SK-N-SH treated with all-trans-retinoic acid at 6 μM for 48 hours (cell line): ENCODE results near the gene ZCCHC17.

ENCODE experiments used
- CREB5 ChIP-seq: fragments of 250-450 bp; sonication (Bioruptor Pico); IDR thresholded peaks from 2 replicates; pipeline ENCODE4 v1.5.1; 2020; ENCODE audit warnings: low read depth, mild to moderate bottlenecking, moderate library complexity
- CSDC2 ChIP-seq: fragments of 250-450 bp; sonication (Bioruptor Pico); IDR thresholded peaks from 2 replicates; pipeline ENCODE4 v1.5.0; 2020; ENCODE audit warnings: mild to moderate bottlenecking, moderate library complexity
- ESRRG ChIP-seq: fragments of 250-450 bp; sonication (Bioruptor Pico); IDR thresholded peaks from 2 replicates; pipeline ENCODE4 v1.6.1; 2021; ENCODE audit warnings: mild to moderate bottlenecking
- PATZ1 ChIP-seq: fragments of 250-450 bp; sonication (Bioruptor Pico); IDR thresholded peaks from 2 replicates; pipeline ENCODE4 v1.8.0; 2020; ENCODE audit warnings: mild to moderate bottlenecking, moderate library complexity, borderline replicate concordance
- PPARA ChIP-seq: fragments of 250-450 bp; sonication (Bioruptor Pico); IDR thresholded peaks from 2 replicates; pipeline ENCODE4 v1.5.0; 2020; ENCODE audit warnings: mild to moderate bottlenecking, borderline replicate concordance
- RARB ChIP-seq: fragments of 250-450 bp; sonication (Bioruptor Pico); IDR thresholded peaks from 2 replicates; pipeline ENCODE4 v1.8.0; 2021; ENCODE audit warnings: mild to moderate bottlenecking, moderate library complexity
- TCF4 ChIP-seq: fragments of 250-450 bp; sonication (Bioruptor Pico); IDR thresholded peaks from 2 replicates; pipeline ENCODE4 v1.8.0; 2021; ENCODE audit warnings: mild to moderate bottlenecking, moderate library complexity, borderline replicate concordance
- TSHZ2 ChIP-seq: fragments of 250-450 bp; sonication (Bioruptor Pico); IDR thresholded peaks from 2 replicates; pipeline ENCODE4 v1.5.0; 2020; ENCODE audit warnings: mild to moderate bottlenecking, moderate library complexity
- ZFP3 ChIP-seq: fragments of 250-450 bp; sonication (Bioruptor Pico); IDR thresholded peaks from 2 replicates; pipeline ENCODE4 v1.5.0; 2020; ENCODE audit warnings: mild to moderate bottlenecking, moderate library complexity
- ZNF565 ChIP-seq: fragments of 450-650 bp; formaldehyde crosslinking; conservative IDR thresholded peaks from 2 replicates; pipeline ENCODE4 v1.5.0; 2020; ENCODE audit warnings: low read depth, mild to moderate bottlenecking, moderate library complexity
- ZNF70 ChIP-seq: fragments of 450-650 bp; formaldehyde crosslinking; IDR thresholded peaks from 2 replicates; pipeline ENCODE4 v1.5.0; 2020; ENCODE audit warnings: mild to moderate bottlenecking, moderate library complexity

- no peak for TF ChIP-seq PATZ1
- no peak for TF ChIP-seq CSDC2 (CRISPR knock-in tag)
- no peak for TF ChIP-seq CREB5 (CRISPR knock-in tag)
- no peak for TF ChIP-seq RARB
- no peak for TF ChIP-seq PPARA
- TF ChIP-seq ZFP3: no peak
- no peak for TF ChIP-seq ESRRG
- TF ChIP-seq TCF4 (CRISPR knock-in tag): no peak
- no peak for TF ChIP-seq ZNF70 (CRISPR knock-in tag)
- no peak for TF ChIP-seq TSHZ2 (CRISPR knock-in tag)
- no peak for TF ChIP-seq ZNF565 (CRISPR knock-in tag)
These were observed 75.9 kb downstream of the ZCCHC17 start for GRCh38 chr1:31372751-31373055.
